ENCODE measurements around the gene KRTAP10-9.
A peak's percentile ranks its signal among the peaks of the same experiment; 100 is the strongest.
"Not testable (repeated sequence)": the region's sequence is repeated elsewhere in the genome, so short reads cannot be mapped to it uniquely, and the experiment has no call there.

KRTAP10-9 gene

GRCh38 chr21:44615466-44615865, 11.4 kb upstream of the KRTAP10-9 start:
- DNase-seq (ENCODE audit: low read depth in 2 of 2), result no peak

- no peak for DNase-seq (ENCODE audit: low read depth in 2 of 2)
These were observed 10.8 kb upstream of the KRTAP10-9 start for GRCh38 chr21:44615911-44616590.

GRCh38 chr21:44616591-44616926, 10.3 kb upstream of the KRTAP10-9 start:
- no peak for DNase-seq (ENCODE audit: low read depth in 2 of 2)

GRCh38 chr21:44617071-44617501, 9.8 kb upstream of the KRTAP10-9 start:
- no peak for DNase-seq (ENCODE audit: low read depth in 2 of 2)

- no peak for DNase-seq (ENCODE audit: low read depth in 2 of 2)
These were observed 8.4 kb upstream of the KRTAP10-9 start for GRCh38 chr21:44618504-44618903.

- DNase-seq (ENCODE audit: low read depth in 2 of 2), result peak; percentile 12 to 32
These were observed 8.0 kb upstream of the KRTAP10-9 start for GRCh38 chr21:44618909-44619308.

GRCh38 chr21:44619886-44620285, 7.0 kb upstream of the KRTAP10-9 start:
- DNase-seq (ENCODE audit: low read depth in 2 of 2), result no peak

- DNase-seq (ENCODE audit: low read depth in 2 of 2), result no peak
These were observed 3.3 kb upstream of the KRTAP10-9 start for GRCh38 chr21:44623575-44623974.

- no peak for DNase-seq (ENCODE audit: low read depth in 2 of 2)
These were observed 1.1 kb upstream of the KRTAP10-9 start for GRCh38 chr21:44625756-44626155.

- DNase-seq (ENCODE audit: low read depth in 2 of 2), result no peak
These were observed 631 bp upstream of the KRTAP10-9 start for GRCh38 chr21:44626262-44626661.

GRCh38 chr21:44627181-44627822, 409 bp downstream of the KRTAP10-9 start:
- not testable (repeated sequence) for DNase-seq (ENCODE audit: low read depth in 2 of 2)

GRCh38 chr21:44627831-44628233, 939 bp downstream of the KRTAP10-9 start:
- not testable (repeated sequence) for DNase-seq (ENCODE audit: low read depth in 2 of 2)

- DNase-seq (ENCODE audit: low read depth in 2 of 2), result no peak
These were observed 2.0 kb downstream of the KRTAP10-9 start for GRCh38 chr21:44628707-44629391.

GRCh38 chr21:44630440-44630839, 3.5 kb downstream of the KRTAP10-9 start:
- DNase-seq (ENCODE audit: low read depth in 2 of 2), result no peak

GRCh38 chr21:44632067-44632466, 5.2 kb downstream of the KRTAP10-9 start:
- DNase-seq (ENCODE audit: low read depth in 2 of 2), result no peak

GRCh38 chr21:44636209-44637017, 9.5 kb downstream of the KRTAP10-9 start:
- DNase-seq (ENCODE audit: low read depth in 2 of 2), result no peak

GRCh38 chr21:44637018-44637850, 10.3 kb downstream of the KRTAP10-9 start, which contains the start of gene KRTAP10-10:
KRTAP10-10 (plus strand) TSS chr21:44637356; CDS start chr21:44637418, 62 bp downstream.
- no peak for DNase-seq (ENCODE audit: low read depth in 2 of 2)

GRCh38 chr21:44637851-44638348, 11.0 kb downstream of the KRTAP10-9 start:
- DNase-seq (ENCODE audit: low read depth in 2 of 2), result not testable (repeated sequence)

GRCh38 chr21:44638506-44639330, 11.8 kb downstream of the KRTAP10-9 start:
- not testable (repeated sequence) for DNase-seq (ENCODE audit: low read depth in 2 of 2)

GRCh38 chr21:44639331-44639655, 12.4 kb downstream of the KRTAP10-9 start:
- DNase-seq (ENCODE audit: low read depth in 2 of 2), result no peak
